ENCODE data around the gene CRIP1. TPM values are rescaled to one million over a fixed set of nuclear protein-coding genes. Genes with fewer than 3 reads are reported as not detected.

CRIP1 gene
- total RNA-seq: 10 to 100 TPM in 3 of 4 donors, 1 to 10 TPM in 1; 10.0 to 41.8 (median 28.1) TPM

- TF ChIP-seq CTCF (IDR thresholded peaks at IDR 0.05; ENCODE audit: low read depth): no peak
Measured at GRCh38 chr14:105486163-105486973, at the start of gene CRIP1. Gene CRIP1, plus strand, starts transcription at chr14:105486886. Its CDS starts 374 bp downstream, at chr14:105487260.

DNA sequence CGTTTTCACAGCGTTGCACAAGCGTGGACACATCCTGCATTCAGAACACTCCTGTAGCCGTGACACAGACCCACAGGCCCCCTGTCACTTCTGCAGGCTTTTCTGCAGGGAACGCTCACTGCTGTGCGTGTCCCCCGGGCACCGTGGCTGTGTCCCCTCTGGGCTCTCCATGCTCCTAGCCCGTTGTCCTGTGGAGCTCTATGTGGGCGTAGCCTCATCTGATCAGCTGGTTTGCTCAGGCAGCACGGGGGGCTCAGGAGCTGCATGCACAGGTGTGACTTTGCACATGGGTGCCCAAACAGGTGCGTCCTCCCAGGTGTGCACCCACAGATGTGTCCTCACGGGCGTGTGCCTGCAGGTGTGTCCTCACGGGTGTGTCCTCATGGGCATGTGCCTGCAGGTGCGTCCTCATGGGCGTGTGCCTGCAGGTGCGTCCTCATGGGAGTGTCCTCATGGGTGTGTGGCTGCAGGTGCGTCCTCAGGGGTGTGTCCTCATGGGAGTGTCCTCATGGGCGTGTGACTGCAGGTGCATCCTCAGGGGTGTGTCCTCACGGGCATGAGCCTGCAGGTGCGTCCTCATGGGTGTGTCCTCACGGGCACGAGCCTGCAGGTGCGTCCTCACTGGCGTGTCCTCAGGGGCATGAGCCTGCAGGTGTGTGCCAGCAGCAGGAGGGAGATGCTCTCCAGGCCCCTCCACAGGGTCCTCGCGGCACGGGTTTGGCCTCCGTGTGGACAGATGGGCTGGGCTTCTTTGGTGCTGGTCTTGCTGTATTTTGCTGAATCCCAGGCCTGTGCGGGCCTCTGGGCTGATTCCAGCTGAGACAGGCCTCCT, 49.6 kb upstream of the CRIP1 start:
- no peak for TF ChIP-seq CTCF (IDR thresholded peaks at IDR 0.05; ENCODE audit: low read depth)

DNA sequence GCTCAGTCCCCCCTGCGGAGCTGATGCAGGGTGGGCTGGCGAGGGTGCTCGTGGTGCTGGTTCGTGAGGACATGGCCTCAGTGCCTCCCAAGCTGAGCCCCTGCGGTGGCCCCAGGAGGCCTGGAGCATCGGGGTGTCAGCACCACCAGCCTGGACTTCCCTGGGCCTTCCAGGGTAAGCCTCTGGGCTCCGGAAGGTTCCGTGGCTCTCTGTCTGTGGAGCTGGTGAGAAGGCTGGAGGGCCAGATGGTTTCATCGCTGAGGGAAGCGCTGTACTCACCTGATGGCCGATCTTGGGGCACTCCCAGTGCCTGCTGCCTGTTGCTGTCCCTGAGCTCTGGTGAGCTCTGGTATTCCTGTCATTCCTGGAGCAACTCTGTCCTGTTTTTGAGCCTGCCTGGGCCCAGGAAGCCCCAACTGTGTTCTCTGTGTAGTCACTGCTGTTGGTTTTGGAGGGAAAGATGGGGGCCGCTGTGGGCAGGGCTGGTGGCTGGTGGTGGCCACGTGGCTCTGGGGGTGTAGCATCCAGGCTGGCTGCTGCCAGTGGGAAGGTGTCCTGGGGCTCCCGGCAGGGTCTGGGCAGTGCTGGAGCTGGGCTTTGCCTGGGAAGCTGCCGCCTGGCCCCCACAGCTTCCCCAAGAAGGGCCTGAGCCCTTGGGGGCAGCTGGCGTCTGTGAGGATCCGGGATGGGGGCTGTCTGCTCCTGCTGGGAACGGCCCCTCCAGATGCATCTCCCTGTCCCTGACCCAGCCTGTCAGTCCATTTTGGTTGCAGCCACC, 48.8 kb upstream of the CRIP1 start:
- TF ChIP-seq CTCF (IDR thresholded peaks at IDR 0.05; ENCODE audit: low read depth): no peak

DNA sequence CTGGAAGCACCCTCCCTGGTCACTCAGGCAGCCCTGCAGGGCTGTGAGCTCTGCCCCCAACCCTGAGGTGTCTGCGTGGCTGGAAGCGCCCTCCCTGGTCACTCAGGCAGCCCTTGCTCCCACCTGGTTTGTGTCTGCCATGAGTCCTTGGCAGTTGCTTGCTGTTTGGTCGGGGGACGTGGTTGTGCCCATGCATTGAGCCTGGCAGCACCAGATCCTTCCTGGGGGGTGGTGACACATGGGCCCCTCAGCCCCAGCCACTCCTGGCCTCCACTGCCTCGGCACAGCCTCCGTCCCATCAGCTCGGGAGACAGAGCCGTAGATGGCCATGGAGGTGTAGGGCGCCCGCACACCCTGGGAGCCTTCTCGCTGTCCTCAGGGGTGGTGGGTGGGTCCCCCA, 47.5 kb upstream of the CRIP1 start:
- no peak for TF ChIP-seq CTCF (IDR thresholded peaks at IDR 0.05; ENCODE audit: low read depth)

DNA sequence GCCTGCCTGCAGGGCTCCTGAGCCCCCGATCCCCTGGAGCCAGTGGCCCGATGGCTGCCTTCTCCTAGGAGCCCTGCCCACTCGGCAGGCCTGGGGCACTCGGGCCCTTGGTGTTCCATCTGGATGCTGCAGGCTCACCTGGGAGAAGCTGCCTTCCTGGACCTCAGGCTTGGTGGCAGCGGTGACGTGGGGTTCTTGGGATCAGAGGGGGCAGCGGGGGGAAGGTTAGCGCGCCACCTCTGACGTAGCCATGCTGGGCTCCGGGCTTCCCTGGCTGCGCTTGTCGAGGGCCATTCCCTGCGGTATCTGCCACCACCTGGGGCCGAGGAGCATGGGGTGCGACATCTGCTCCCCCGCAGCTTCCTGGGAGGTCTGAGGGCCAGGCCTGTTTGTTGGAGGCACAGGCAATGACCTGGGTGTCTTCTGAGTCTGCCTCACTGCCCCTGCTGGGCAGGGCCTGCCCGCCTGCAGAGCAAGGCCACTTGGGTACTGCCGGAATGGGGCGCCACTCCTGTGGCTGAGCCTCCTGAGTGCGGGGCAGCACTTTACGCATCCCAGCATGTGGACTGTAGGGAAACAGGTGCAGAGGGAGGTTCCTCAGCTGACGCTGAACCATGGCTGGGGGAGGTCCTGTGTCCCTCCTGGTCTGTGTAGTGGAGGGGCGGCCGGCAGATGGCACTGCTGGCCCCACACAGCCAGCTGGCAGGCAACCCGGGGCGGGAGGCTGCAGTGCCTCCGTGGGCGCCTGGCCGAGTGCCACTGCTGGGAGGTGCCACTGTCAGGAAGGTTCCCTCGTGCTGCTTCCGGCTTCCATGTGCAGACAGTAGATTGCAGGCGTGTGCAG, 46.8 kb upstream of the CRIP1 start:
- no peak for TF ChIP-seq CTCF (IDR thresholded peaks at IDR 0.05; ENCODE audit: low read depth)

DNA sequence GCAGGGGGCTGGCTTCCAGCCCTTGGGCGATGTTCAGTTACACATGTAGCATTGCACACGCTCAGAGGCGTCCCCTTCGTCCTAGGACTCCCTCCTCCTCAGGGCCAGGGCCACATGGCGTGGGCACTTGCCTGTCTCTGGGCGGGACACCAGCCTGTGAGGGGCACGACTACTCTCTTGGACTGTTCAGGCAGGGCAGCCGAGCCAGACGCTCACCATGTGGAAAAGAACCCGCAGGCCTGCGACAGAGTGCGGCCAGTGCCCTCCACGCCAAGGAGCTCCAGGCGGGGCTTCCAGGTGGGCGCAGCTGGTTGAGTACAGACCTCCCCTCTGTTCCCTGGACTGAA, 46.2 kb upstream of the CRIP1 start:
- TF ChIP-seq CTCF (IDR thresholded peaks at IDR 0.05; ENCODE audit: low read depth): no peak
